ENCODE results near the gene TFAP2C.

- TF ChIP-seq TAF1 (IDR thresholded peaks at IDR 0.05; ENCODE audit: borderline replicate concordance, insufficient read depth, low read length), result no peak
- no peak for TF ChIP-seq FOXP2 (optimal IDR thresholded peaks at IDR 0.05; ENCODE audit: borderline replicate concordance, extremely low read depth, extremely low read length, insufficient read depth)
- TF ChIP-seq, protein P1, sequence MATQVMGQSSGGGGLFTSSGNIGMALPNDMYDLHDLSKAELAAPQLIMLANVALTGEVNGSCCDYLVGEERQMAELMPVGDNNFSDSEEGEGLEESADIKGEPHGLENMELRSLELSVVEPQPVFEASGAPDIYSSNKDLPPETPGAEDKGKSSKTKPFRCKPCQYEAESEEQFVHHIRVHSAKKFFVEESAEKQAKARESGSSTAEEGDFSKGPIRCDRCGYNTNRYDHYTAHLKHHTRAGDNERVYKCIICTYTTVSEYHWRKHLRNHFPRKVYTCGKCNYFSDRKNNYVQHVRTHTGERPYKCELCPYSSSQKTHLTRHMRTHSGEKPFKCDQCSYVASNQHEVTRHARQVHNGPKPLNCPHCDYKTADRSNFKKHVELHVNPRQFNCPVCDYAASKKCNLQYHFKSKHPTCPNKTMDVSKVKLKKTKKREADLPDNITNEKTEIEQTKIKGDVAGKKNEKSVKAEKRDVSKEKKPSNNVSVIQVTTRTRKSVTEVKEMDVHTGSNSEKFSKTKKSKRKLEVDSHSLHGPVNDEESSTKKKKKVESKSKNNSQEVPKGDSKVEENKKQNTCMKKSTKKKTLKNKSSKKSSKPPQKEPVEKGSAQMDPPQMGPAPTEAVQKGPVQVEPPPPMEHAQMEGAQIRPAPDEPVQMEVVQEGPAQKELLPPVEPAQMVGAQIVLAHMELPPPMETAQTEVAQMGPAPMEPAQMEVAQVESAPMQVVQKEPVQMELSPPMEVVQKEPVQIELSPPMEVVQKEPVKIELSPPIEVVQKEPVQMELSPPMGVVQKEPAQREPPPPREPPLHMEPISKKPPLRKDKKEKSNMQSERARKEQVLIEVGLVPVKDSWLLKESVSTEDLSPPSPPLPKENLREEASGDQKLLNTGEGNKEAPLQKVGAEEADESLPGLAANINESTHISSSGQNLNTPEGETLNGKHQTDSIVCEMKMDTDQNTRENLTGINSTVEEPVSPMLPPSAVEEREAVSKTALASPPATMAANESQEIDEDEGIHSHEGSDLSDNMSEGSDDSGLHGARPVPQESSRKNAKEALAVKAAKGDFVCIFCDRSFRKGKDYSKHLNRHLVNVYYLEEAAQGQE (IDR thresholded peaks at IDR 0.05; ENCODE audit: insufficient read depth in 1 of 2, low read depth in 2 of 2, low read length in 2 of 2), result no peak
- no peak for TF ChIP-seq POLR2AphosphoS5 (IDR thresholded peaks at IDR 0.05; ENCODE audit: low read depth, low read length)
Measured at GRCh38 chr20:56616716-56617115, 12.4 kb upstream of the TFAP2C start.

All from PFSK-1 (cell line).